GM23338 (cell line): ENCODE measurements around the gene LRRIQ3. TPM values are rescaled to one million over a fixed set of nuclear protein-coding genes. Genes with fewer than 3 reads are reported as not detected.

Source experiments
- ATAC-seq: fragments of 200-7000 bp; cut with Tn5 transposase; 3 replicates; pipeline ENCODE4 v1.9.1; 2020
- DNase-seq: peaks from one replicate; pipeline ENCODE4 v3.0.0-alpha.2; 2015; ENCODE audit warnings: low spot score
- H2AFZ ChIP-seq: fragments of 200-600 bp; sonication (generic); 2 replicates; pipeline ENCODE4 v1.8.0; 2016; ENCODE audit warnings: antibody characterized with exemption, mild to moderate bottlenecking, moderate library complexity
- H3F3A ChIP-seq: fragments of 200-600 bp; sonication (generic); replicated peaks from 2 replicates; pipeline ENCODE4 v1.8.0; 2017; ENCODE audit warnings: antibody characterized with exemption, mixed run types, low read depth
- H3K27ac ChIP-seq: fragments of 200-600 bp; sonication (generic); 2 replicates; pipeline ENCODE4 v1.6.1; 2016; ENCODE audit warnings: low read depth
- H3K27me3 ChIP-seq: fragments of 200-600 bp; sonication (generic); 2 replicates; pipeline ENCODE4 v1.8.0; 2016; ENCODE audit warnings: mild to moderate bottlenecking, mixed run types, moderate library complexity; ENCODE audit not compliant: insufficient read depth
- H3K36me3 ChIP-seq: fragments of 200-600 bp; sonication (generic); 2 replicates; pipeline ENCODE4 v1.8.0; 2016; ENCODE audit warnings: mild to moderate bottlenecking; ENCODE audit not compliant: insufficient read depth
- H3K4me1 ChIP-seq: fragments of 200-600 bp; sonication (generic); 2 replicates; pipeline ENCODE4 v1.8.0; 2016; ENCODE audit warnings: mild to moderate bottlenecking, moderate library complexity; ENCODE audit not compliant: insufficient read depth
- H3K4me2 ChIP-seq: fragments of 200-600 bp; sonication (generic); 2 replicates; pipeline ENCODE4 v1.7.1; 2017; ENCODE audit warnings: mixed run types
- H3K4me3 ChIP-seq: fragments of 200-600 bp; sonication (generic); 2 replicates; pipeline ENCODE4 v1.6.1; 2016; ENCODE audit warnings: mixed run types
- H3K79me2 ChIP-seq: fragments of 200-600 bp; sonication (generic); replicated peaks from 2 replicates; pipeline ENCODE4 v1.8.0; 2017; ENCODE audit warnings: mild to moderate bottlenecking; ENCODE audit not compliant: insufficient read depth
- H3K9me2 ChIP-seq: fragments of 200-600 bp; sonication (generic); 2 replicates; pipeline ENCODE4 v1.8.0; 2017; ENCODE audit not compliant: insufficient read depth
- H4K20me1 ChIP-seq: fragments of 200-600 bp; sonication (generic); replicated peaks from 2 replicates; pipeline ENCODE4 v1.8.0; 2017; ENCODE audit warnings: mild to moderate bottlenecking; ENCODE audit not compliant: insufficient read depth
- H3K27ac Mint-ChIP-seq: 2 replicates; pipeline ENCODE4 v1.8.0; 2020; ENCODE audit warnings: inconsistent platforms, mild to moderate bottlenecking, moderate library complexity, mixed read lengths
- H3K27me3 Mint-ChIP-seq: 3 replicates; pipeline ENCODE4 v1.8.0; 2022; ENCODE audit warnings: low read depth, mild to moderate bottlenecking, moderate library complexity, mixed read lengths, inconsistent platforms; ENCODE audit not compliant: insufficient read depth, poor library complexity
- H3K36me3 Mint-ChIP-seq: 3 replicates; pipeline ENCODE4 v1.8.0; 2021; ENCODE audit warnings: low read depth, mild to moderate bottlenecking, inconsistent platforms, moderate library complexity, mixed read lengths
- H3K4me1 Mint-ChIP-seq: 3 replicates; pipeline ENCODE4 v1.8.0; 2020; ENCODE audit warnings: mild to moderate bottlenecking, inconsistent platforms, mixed read lengths
- H3K4me3 Mint-ChIP-seq: 3 replicates; pipeline ENCODE4 v1.8.0; 2021; ENCODE audit warnings: moderate library complexity, mild to moderate bottlenecking, inconsistent platforms, mixed read lengths
- H3K9me3 Mint-ChIP-seq: 3 replicates; pipeline ENCODE4 v1.8.0; 2020; ENCODE audit warnings: moderate library complexity, mild to moderate bottlenecking, inconsistent platforms, mixed read lengths
- ETS1 ChIP-seq: IDR thresholded peaks from 2 replicates; pipeline ENCODE4 v1.6.1; 2016; ENCODE audit warnings: antibody characterized with exemption
- EZH2 ChIP-seq: fragments of 200-600 bp; sonication (generic); IDR thresholded peaks from one replicate; pipeline ENCODE4 v1.8.0; 2017; ENCODE audit warnings: antibody characterized with exemption, mild to moderate bottlenecking, low read depth; ENCODE audit not compliant: unreplicated experiment
- EZH2phosphoT487 ChIP-seq: fragments of 200-600 bp; sonication (generic); IDR thresholded peaks from one replicate; pipeline ENCODE4 v1.8.1; 2018; ENCODE audit warnings: antibody characterized with exemption; ENCODE audit not compliant: unreplicated experiment
- JUNB ChIP-seq: IDR thresholded peaks from one replicate; pipeline ENCODE4 v1.6.1; 2016; ENCODE audit warnings: antibody characterized with exemption; ENCODE audit not compliant: unreplicated experiment
- NANOG ChIP-seq: IDR thresholded peaks from 2 replicates; pipeline ENCODE4 v1.6.1; 2016; ENCODE audit warnings: antibody characterized with exemption, borderline replicate concordance
- POLR2AphosphoS5 ChIP-seq: IDR thresholded peaks from 2 replicates; pipeline ENCODE4 v1.6.1; 2016; ENCODE audit warnings: antibody characterized with exemption, low read depth
- ZNF114 ChIP-seq: fragments of 250-450 bp; sonication (Bioruptor Pico); IDR thresholded peaks from 2 replicates; pipeline ENCODE4 v1.5.0; 2020; ENCODE audit warnings: mild to moderate bottlenecking, moderate library complexity
- ZNF462 ChIP-seq: fragments of 250-450 bp; sonication (Bioruptor Pico); IDR thresholded peaks from 2 replicates; pipeline ENCODE4 v1.5.0; 2020; ENCODE audit warnings: mild to moderate bottlenecking, moderate library complexity
- polyA plus RNA-seq: library from polyadenylated mRNA; unstranded; fragments of >200 nt; fragmentation: Nextera tagmentation; extraction: Ambion mirVana; gene quantifications from 2 replicates; pipeline ENCODE4 v1.2.1, GENCODE V29; 2016
- total RNA-seq: library from RNA; depleted of rRNA; stranded (reverse); fragments of >200 nt; shearing (Covaris generic); gene quantifications from 2 replicates; pipeline ENCODE4 v1.2.3, GENCODE V29; 2014; rRNA removed

Gene LRRIQ3
- total and polyA plus RNA-seq, 2 experiments from 2014 or later: 0.21 to 0.36 TPM

GRCh38 chr1:73979684-73980083, 218.3 kb downstream of the LRRIQ3 start (continued):
- no peak for TF ChIP-seq ZNF462 (CRISPR knock-in tag)

- Mint-ChIP-seq H3K27me3 (no peaks in the 10 kb centered on the region), H3K36me3 (peaks cover 10% of the 10 kb centered on the region; the same call in 2 of the 3 replicates), H3K27ac (no peak overlapping the region), H3K4me1 (no peaks in the 10 kb centered on the region; the same call in 2 of the 3 replicates), H3K9me3 (peaks cover 16% of the 10 kb centered on the region), H3K4me3 (no peak overlapping the region)
- TF ChIP-seq POLR2AphosphoS5 (no peak), NANOG (no peak), ZNF114 (no peak), EZH2phosphoT487 (no peak), ETS1 (no peak), EZH2 (no peak), JUNB (no peak)
- DNase-seq (no peak), ATAC-seq (no peak)
- H3K27me3 ChIP-seq: no peaks in the 10 kb centered on the region
- H3K9me2 ChIP-seq: peaks cover 11% of the 10 kb centered on the region
- H3K4me2 ChIP-seq: no peak overlapping the region
- no peaks in the 10 kb centered on the region for H3K4me1 ChIP-seq
- H3K36me3 ChIP-seq: no peaks in the 10 kb centered on the region
- H4K20me1 ChIP-seq: no peaks in the 10 kb centered on the region
- H2AFZ ChIP-seq: no peak overlapping the region
- H3F3A ChIP-seq: no peaks in the 10 kb centered on the region
- H3K79me2 ChIP-seq: no peaks in the 10 kb centered on the region
- H3K27ac ChIP-seq: no peak overlapping the region
- no peak overlapping the region for H3K4me3 ChIP-seq
Measured at GRCh38 chr1:73978964-73979363, 219.0 kb downstream of the LRRIQ3 start.

Other genes starting within 250 kb of the LRRIQ3 start
- 4.2 and 8.3 TPM in 2 replicates for gene FPGT, start 66 bp upstream of the LRRIQ3 start, total RNA-seq
- gene FPGT, start 66 bp upstream of the LRRIQ3 start, polyA plus RNA-seq: 1.2 and 2.6 TPM in 2 replicates
- not detected in 2 replicates for gene TNNI3K, start 37.2 kb upstream of the LRRIQ3 start, total RNA-seq
- 1.4 TPM in 1 of 2 replicates, not detected in the other for gene TNNI3K, start 37.2 kb upstream of the LRRIQ3 start, polyA plus RNA-seq